ENCODE data around the gene PCDHGA5.
"Not testable (repeated sequence)": the region's sequence is repeated elsewhere in the genome, so short reads cannot be mapped to it uniquely, and the experiment has no call there.

The PCDHGA5 gene

DNA sequence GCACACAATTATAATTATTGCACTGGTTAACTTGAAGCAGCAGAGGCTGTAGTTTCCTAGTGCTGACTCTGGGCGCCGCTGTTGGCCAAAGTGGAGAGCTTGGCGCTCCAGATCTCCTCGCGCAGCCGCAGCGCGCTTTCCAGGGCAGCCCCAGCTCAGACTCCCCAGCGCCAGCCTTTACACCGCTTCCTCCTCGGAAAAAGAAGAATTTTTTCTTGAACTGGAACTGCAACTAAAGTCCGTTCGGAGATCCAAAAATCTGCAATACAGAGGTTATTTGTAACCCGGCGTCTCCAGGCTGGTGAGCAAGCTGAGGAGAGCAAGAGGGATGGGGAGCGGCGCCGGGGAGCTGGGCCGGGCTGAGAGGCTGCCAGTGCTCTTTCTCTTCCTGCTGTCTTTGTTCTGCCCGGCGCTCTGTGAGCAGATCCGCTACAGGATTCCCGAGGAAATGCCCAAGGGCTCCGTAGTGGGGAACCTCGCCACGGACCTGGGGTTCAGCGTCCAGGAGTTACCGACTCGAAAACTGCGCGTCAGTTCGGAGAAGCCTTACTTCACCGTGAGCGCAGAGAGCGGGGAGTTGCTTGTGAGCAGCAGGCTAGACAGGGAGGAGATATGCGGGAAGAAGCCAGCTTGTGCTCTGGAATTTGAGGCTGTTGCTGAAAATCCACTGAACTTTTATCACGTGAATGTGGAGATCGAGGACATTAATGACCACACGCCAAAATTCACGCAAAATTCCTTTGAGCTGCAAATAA is 23.8 kb downstream of the PCDHGA5 start, which contains the start of gene PCDHGB4:
TSS of gene PCDHGB4 (plus strand) at position 142 of the 755 bp plus-strand sequence. CDS start at position 329, 187 bp downstream.
- not testable (repeated sequence) for DNase-seq (ENCODE audit: low read depth)

- DNase-seq (ENCODE audit: low read depth) = no peak
These were observed 24.7 kb downstream of the PCDHGA5 start for GRCh38 chr5:141388661-141389060.

DNA sequence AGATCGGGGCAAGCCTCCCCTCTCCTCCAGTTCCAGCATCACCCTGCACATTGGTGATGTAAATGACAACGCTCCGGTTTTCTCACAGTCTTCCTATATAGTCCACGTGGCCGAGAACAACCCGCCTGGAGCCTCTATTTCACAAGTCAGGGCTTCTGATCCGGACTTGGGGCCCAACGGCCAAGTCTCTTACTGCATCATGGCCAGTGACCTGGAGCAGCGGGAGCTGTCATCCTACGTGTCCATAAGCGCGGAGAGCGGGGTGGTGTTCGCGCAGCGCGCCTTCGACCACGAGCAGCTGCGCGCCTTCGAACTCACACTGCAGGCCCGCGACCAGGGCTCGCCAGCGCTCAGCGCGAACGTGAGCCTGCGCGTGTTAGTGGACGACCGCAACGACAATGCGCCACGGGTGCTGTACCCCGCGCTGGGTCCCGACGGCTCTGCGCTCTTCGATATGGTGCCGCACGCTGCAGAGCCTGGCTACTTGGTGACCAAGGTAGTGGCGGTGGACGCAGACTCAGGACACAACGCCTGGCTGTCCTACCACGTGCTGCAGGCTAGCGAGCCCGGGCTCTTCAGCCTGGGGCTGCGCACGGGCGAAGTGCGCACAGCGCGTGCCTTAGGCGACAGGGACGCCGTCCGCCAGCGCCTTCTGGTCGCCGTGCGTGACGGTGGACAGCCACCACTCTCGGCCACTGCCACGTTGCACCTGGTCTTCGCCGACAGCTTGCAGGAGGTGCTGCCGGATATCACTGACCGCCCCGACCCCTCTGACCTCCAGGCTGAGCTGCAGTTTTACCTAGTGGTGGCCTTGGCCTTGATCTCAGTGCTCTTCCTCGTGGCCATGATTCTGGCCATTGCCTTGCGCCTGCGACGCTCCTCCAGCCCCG is 25.4 kb downstream of the PCDHGA5 start:
- DNase-seq (ENCODE audit: low read depth) = no peak

- no peak for DNase-seq (ENCODE audit: low read depth)
These were observed 28.7 kb downstream of the PCDHGA5 start, which contains the start of gene PCDHGA8 for GRCh38 chr5:141392429-141393198. TSS of gene PCDHGA8 (plus strand) at chr5:141392633. CDS start at chr5:141392814, 181 bp downstream.

- DNase-seq (ENCODE audit: low read depth) = no peak
These were observed 29.3 kb downstream of the PCDHGA5 start for GRCh38 chr5:141393267-141393666.

DNA sequence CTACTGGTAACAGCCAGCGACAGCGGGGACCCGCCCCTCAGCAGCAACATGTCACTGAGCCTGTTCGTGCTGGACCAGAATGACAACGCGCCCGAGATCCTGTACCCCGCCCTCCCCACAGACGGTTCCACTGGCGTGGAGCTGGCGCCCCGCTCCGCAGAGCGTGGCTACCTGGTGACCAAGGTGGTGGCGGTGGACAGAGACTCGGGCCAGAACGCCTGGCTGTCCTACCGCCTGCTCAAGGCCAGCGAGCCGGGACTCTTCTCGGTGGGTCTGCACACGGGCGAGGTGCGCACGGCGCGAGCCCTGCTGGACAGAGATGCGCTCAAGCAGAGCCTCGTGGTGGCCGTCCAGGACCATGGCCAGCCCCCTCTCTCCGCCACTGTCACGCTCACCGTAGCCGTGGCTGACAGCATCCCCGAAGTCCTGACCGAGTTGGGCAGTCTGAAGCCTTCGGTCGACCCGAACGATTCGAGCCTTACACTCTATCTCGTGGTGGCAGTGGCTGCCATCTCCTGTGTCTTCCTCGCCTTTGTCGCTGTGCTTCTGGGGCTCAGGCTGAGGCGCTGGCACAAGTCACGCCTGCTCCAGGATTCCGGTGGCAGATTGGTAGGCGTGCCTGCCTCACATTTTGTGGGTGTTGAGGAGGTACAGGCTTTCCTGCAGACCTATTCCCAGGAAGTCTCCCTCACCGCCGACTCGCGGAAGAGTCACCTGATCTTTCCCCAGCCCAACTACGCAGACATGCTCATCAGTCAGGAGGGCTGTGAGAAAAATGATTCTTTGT is 30.6 kb downstream of the PCDHGA5 start:
- DNase-seq (ENCODE audit: low read depth) = not testable (repeated sequence)

- not testable (repeated sequence) for DNase-seq (ENCODE audit: low read depth)
These were observed 34.0 kb downstream of the PCDHGA5 start, which contains the start of gene PCDHGB5 for GRCh38 chr5:141397756-141398551. TSS of gene PCDHGB5 (plus strand) at chr5:141397947. CDS start at chr5:141398128, 181 bp downstream.

- DNase-seq (ENCODE audit: low read depth) = no peak
These were observed 34.6 kb downstream of the PCDHGA5 start for GRCh38 chr5:141398608-141399007.

DNA sequence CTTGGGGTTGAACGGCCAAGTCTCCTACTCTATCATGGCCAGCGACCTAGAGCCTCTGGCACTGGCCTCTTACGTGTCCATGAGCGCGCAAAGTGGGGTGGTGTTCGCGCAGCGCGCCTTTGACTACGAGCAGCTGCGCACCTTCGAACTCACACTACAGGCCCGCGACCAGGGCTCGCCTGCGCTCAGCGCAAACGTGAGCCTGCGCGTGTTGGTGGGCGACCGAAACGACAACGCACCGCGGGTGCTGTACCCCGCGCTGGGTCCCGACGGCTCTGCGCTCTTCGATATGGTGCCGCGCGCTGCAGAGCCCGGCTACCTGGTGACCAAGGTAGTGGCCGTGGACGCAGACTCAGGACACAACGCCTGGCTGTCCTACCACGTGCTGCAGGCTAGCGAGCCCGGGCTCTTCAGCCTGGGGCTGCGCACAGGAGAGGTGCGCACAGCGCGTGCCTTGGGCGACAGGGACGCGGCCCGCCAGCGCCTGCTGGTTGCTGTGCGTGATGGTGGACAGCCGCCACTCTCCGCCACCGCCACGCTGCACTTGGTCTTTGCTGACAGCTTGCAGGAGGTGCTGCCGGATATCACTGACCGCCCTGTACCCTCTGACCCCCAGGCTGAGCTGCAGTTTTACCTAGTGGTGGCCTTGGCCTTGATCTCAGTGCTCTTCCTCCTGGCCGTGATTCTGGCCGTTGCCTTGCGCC is 35.7 kb downstream of the PCDHGA5 start:
- DNase-seq (ENCODE audit: low read depth) = no peak

DNA sequence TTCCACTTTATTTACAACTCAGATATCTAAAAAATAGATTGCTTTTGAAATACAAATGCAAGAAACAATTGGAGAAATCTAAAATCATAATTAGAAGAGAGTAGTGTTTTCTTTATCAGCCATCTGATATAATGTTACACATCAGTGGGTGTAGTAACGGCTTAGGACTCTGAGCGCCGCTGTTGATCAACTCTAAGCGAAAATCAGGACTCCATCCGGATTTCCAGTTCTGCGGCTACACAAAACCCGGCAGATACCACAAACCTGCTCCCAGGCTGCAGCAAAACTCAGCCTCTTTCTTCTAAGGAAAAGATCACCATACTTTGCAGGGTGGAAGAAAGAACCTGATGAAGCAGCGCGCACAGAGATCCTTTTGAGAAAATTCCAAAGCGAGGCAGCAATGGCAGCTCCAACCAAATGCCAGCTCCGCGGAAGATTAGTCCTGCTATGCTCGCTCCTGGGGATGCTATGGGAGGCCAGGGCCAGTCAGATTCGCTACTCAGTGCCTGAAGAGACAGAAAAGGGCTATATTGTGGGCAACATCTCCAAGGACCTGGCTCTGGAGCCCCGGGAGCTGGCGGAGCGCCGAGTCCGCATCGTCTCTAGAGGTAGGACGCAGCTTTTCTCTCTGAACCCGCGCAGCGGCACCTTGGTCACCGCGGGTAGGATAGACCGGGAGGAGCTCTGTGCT is 38.7 kb downstream of the PCDHGA5 start, which contains the start of gene PCDHGA9:
TSS of gene PCDHGA9 (plus strand) at position 226 of the 691 bp plus-strand sequence. CDS start at position 401, 175 bp downstream.
- DNase-seq (ENCODE audit: low read depth) = no peak

GRCh38 chr5:141403387-141403786 is 39.4 kb downstream of the PCDHGA5 start:
- no peak for DNase-seq (ENCODE audit: low read depth)

- not testable (repeated sequence) for DNase-seq (ENCODE audit: low read depth)
These were observed 44.0 kb downstream of the PCDHGA5 start, which contains the start of gene PCDHGB6 for GRCh38 chr5:141407790-141408505. TSS of gene PCDHGB6 (plus strand) at chr5:141408021. CDS start at chr5:141408203, 182 bp downstream.

GRCh38 chr5:141409598-141410306 is 45.8 kb downstream of the PCDHGA5 start:
- DNase-seq (ENCODE audit: low read depth) = no peak

GRCh38 chr5:141411575-141411974 is 47.6 kb downstream of the PCDHGA5 start:
- no peak for DNase-seq (ENCODE audit: low read depth)

GRCh38 chr5:141412854-141413539 is 49.0 kb downstream of the PCDHGA5 start, which contains the start of gene PCDHGA10:
TSS of gene PCDHGA10 (plus strand) at chr5:141412987. CDS start at chr5:141413176, 189 bp downstream.
- no peak for DNase-seq (ENCODE audit: low read depth)

DNA sequence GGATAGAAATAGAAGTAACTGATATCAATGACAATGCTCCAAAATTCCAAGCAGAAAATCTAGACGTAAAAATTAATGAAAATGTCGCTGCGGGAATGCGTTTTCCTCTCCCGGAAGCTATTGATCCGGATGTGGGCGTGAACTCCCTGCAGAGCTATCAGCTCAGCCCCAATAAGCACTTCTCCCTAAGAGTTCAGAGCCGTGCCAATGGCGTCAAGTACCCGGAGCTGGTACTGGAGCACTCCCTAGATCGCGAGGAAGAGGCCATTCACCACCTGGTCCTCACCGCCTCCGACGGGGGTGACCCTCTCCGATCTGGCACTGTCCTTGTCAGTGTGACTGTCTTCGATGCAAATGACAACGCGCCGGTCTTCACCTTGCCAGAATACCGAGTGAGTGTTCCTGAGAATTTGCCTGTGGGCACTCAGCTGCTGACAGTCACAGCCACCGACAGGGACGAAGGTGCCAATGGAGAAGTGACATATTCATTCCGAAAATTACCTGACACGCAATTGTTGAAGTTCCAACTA is 49.6 kb downstream of the PCDHGA5 start:
- DNase-seq (ENCODE audit: low read depth) = no peak

Measured in HS-5 (cell line).